Measurements from ENCODE around the gene CDCA4. TPM values are rescaled to one million over a fixed set of nuclear protein-coding genes. Genes with fewer than 3 reads are reported as not detected.

CDCA4 gene
- total and polyA plus RNA-seq, 2 experiments from 2014 or later = 24.0 to 27.5 TPM

GRCh38 chr14:105005329-105005928 is 15.5 kb downstream of the CDCA4 start:
- in situ Hi-C loops (cut with MboI) = no loop called here
- H3K79me2 ChIP-seq (ENCODE audit: insufficient read depth) = peaks cover 25% of the 10 kb centered on the region

GRCh38 chr14:104999361-104999760 is 21.5 kb downstream of the CDCA4 start:
- Histone ChIP-seq H3K4me1 (ENCODE audit: insufficient read depth) (no peaks in the 10 kb centered on the region), H3K4me3 (no peak overlapping the region), H2AFZ (no peak overlapping the region), H4K20me1 (ENCODE audit: insufficient read depth) (no peaks in the 10 kb centered on the region), H3K9ac (no peak overlapping the region), H3K27ac (no peak overlapping the region), H3K9me3 (ENCODE audit: low read depth) (no peaks in the 10 kb centered on the region), H3F3A (ENCODE audit: insufficient read depth) (no peaks in the 10 kb centered on the region), H3K79me2 (ENCODE audit: insufficient read depth) (no peaks in the 10 kb centered on the region), H3K27me3 (replicated peaks; ENCODE audit: insufficient read depth) (no peaks in the 10 kb centered on the region), H3K36me3 (ENCODE audit: low read depth) (peaks cover 4% of the 10 kb centered on the region; the same call in 1 of the 2 replicates), H3K4me2 (ENCODE audit: unreplicated experiment) (no peak overlapping the region), H3K9me2 (ENCODE audit: insufficient read depth) (no peaks in the 10 kb centered on the region)
- TF ChIP-seq EZH2phosphoT487 (IDR thresholded peaks at IDR 0.05; ENCODE audit: insufficient read depth, low read depth) (no peak), EZH2 (IDR thresholded peaks at IDR 0.05; ENCODE audit: insufficient read depth, poor library complexity, severe bottlenecking) (no peak)
- in situ Hi-C loops (cut with MboI) = no loop called here
- WGBS, 2 experiments (ENCODE audit: low coverage in 1 of 2, low lambda C conversion rate in 2 of 2, missing lambda C conversion rate in 2 of 2) = 97 to 98% methylated on average over 3 of the region's 3 CpGs
- no peak for DNase-seq

More at GRCh38 chr14:105005329-105005928, 15.5 kb downstream of the CDCA4 start:
- Histone ChIP-seq H3K9ac (no peak overlapping the region), H3K4me3 (no peak overlapping the region), H3K9me2 (ENCODE audit: insufficient read depth) (no peaks in the 10 kb centered on the region), H3F3A (ENCODE audit: insufficient read depth) (no peaks in the 10 kb centered on the region), H3K27me3 (replicated peaks; ENCODE audit: insufficient read depth) (no peaks in the 10 kb centered on the region), H3K27ac (no peak overlapping the region), H3K36me3 (ENCODE audit: low read depth) (peaks cover 3% of the 10 kb centered on the region; the same call in 1 of the 2 replicates), H4K20me1 (ENCODE audit: insufficient read depth) (no peaks in the 10 kb centered on the region), H2AFZ (no peak overlapping the region), H3K4me1 (ENCODE audit: insufficient read depth) (no peaks in the 10 kb centered on the region), H3K4me2 (ENCODE audit: unreplicated experiment) (no peak overlapping the region), H3K9me3 (ENCODE audit: low read depth) (no peaks in the 10 kb centered on the region)
- TF ChIP-seq EZH2phosphoT487 (IDR thresholded peaks at IDR 0.05; ENCODE audit: insufficient read depth, low read depth) (no peak), EZH2 (IDR thresholded peaks at IDR 0.05; ENCODE audit: insufficient read depth, poor library complexity, severe bottlenecking) (no peak)
- 81 to 82% methylated on average over 20 of the region's 20 CpGs for WGBS, 2 experiments (ENCODE audit: low coverage in 1 of 2, low lambda C conversion rate in 2 of 2, missing lambda C conversion rate in 2 of 2)
- no peak for DNase-seq

- Histone ChIP-seq H3K36me3 (ENCODE audit: low read depth) (peaks cover 4% of the 10 kb centered on the region; the same call in 1 of the 2 replicates), H2AFZ (no peak overlapping the region), H3K9me2 (ENCODE audit: insufficient read depth) (no peaks in the 10 kb centered on the region), H3K9ac (no peak overlapping the region), H3K4me3 (no peak overlapping the region), H3K4me1 (ENCODE audit: insufficient read depth) (no peaks in the 10 kb centered on the region), H3K27me3 (replicated peaks; ENCODE audit: insufficient read depth) (no peaks in the 10 kb centered on the region), H4K20me1 (ENCODE audit: insufficient read depth) (no peaks in the 10 kb centered on the region), H3K79me2 (ENCODE audit: insufficient read depth) (no peaks in the 10 kb centered on the region), H3F3A (ENCODE audit: insufficient read depth) (no peaks in the 10 kb centered on the region), H3K4me2 (ENCODE audit: unreplicated experiment) (no peak overlapping the region), H3K27ac (no peak overlapping the region), H3K9me3 (ENCODE audit: low read depth) (no peaks in the 10 kb centered on the region)
- in situ Hi-C loops (cut with MboI) = no loop called here
- WGBS, 2 experiments (ENCODE audit: low coverage in 1 of 2, low lambda C conversion rate in 2 of 2, missing lambda C conversion rate in 2 of 2) = 96 to 98% methylated on average over 5 of the region's 5 CpGs
- no peak for DNase-seq
- no peak for TF ChIP-seq EZH2 (IDR thresholded peaks at IDR 0.05; ENCODE audit: insufficient read depth, poor library complexity, severe bottlenecking)
- no peak for TF ChIP-seq EZH2phosphoT487 (IDR thresholded peaks at IDR 0.05; ENCODE audit: insufficient read depth, low read depth)
These were observed 22.1 kb downstream of the CDCA4 start for GRCh38 chr14:104998801-104999200.

GRCh38 chr14:104996483-104996882 is 24.4 kb downstream of the CDCA4 start:
- Histone ChIP-seq H3F3A (ENCODE audit: insufficient read depth) (no peaks in the 10 kb centered on the region), H3K79me2 (ENCODE audit: insufficient read depth) (no peaks in the 10 kb centered on the region), H3K4me2 (ENCODE audit: unreplicated experiment) (no peak overlapping the region), H3K4me3 (no peak overlapping the region), H3K27me3 (replicated peaks; ENCODE audit: insufficient read depth) (no peaks in the 10 kb centered on the region), H3K9ac (no peak overlapping the region), H4K20me1 (ENCODE audit: insufficient read depth) (no peaks in the 10 kb centered on the region), H3K9me3 (ENCODE audit: low read depth) (no peaks in the 10 kb centered on the region), H3K9me2 (ENCODE audit: insufficient read depth) (no peaks in the 10 kb centered on the region), H2AFZ (no peak overlapping the region), H3K36me3 (ENCODE audit: low read depth) (peaks cover 4% of the 10 kb centered on the region; the same call in 1 of the 2 replicates), H3K27ac (no peak overlapping the region), H3K4me1 (ENCODE audit: insufficient read depth) (no peaks in the 10 kb centered on the region)
- no peak for DNase-seq
- 89 to 96% methylated on average over 13 of the region's 13 CpGs for WGBS, 2 experiments (ENCODE audit: low coverage in 1 of 2, low lambda C conversion rate in 2 of 2, missing lambda C conversion rate in 2 of 2)
- TF ChIP-seq EZH2phosphoT487 (IDR thresholded peaks at IDR 0.05; ENCODE audit: insufficient read depth, low read depth) = no peak
- no peak for TF ChIP-seq EZH2 (IDR thresholded peaks at IDR 0.05; ENCODE audit: insufficient read depth, poor library complexity, severe bottlenecking)
- in situ Hi-C loops (cut with MboI) = no loop called here
